A549 (cell line): Measurements from ENCODE around the gene POP5. TPM values are rescaled to one million over a fixed set of nuclear protein-coding genes. Genes with fewer than 3 reads are reported as not detected.
"Not testable (repeated sequence)": the region's sequence is repeated elsewhere in the genome, so short reads cannot be mapped to it uniquely, and the experiment has no call there.

Source experiments
- ATAC-seq, 2 experiments: fragments of 200-7000 bp in 1 of 2; fragments of >200 bp in 1 of 2; cut with Nextera tagmentation in 1 of 2; cut with Tn5 transposase in 1 of 2; 3 replicates each; pipeline versions ENCODE4 v1.8.0 to v1.9.1; 2018 to 2020; ENCODE audit warnings: mild to moderate bottlenecking in 1 of 2, moderate library complexity in 1 of 2
- CTCF ChIA-PET: fragments of 300-600 bp; sonication (Branson Sonifier 250); formaldehyde crosslinking; extraction: SDS; loops from one replicate; lab custom pipeline; 2021; ENCODE audit warnings: antibody characterized with exemption, inconsistent platforms; lab: Yijun Ruan, JAX
- POLR2A ChIA-PET: fragments of 350-600 bp; formaldehyde crosslinking; extraction: SDS; loops from one replicate; lab custom pipeline; 2021; ENCODE audit warnings: antibody characterized with exemption, inconsistent platforms; lab: Yijun Ruan, JAX
- DNase-seq, 2 experiments: peaks; one replicate each; pipeline versions ENCODE4 v3.0.0 to v3.0.0-alpha.2; 2011 to 2016; ENCODE audit warnings: low read depth in 1 of 2, low spot score in 1 of 2
- FAIRE-seq: peaks from 2 replicates; lab custom pipeline; 2011; peaks lifted over from hg19 to GRCh38; lab: Jason Lieb, UNC
- H3K27ac ChIP-seq, 2 experiments: fragments of >200 bp; sonication (Bioruptor Twin); formaldehyde crosslinking; 3 replicates each; pipeline ENCODE4 v1.5.1; 2016 to 2017
- H3K4me1 ChIP-seq: fragments of >200 bp; sonication (Bioruptor Twin); formaldehyde crosslinking; 3 replicates; pipeline ENCODE4 v1.6.1; 2016
- H3K4me2 ChIP-seq: fragments of >200 bp; sonication (Bioruptor Twin); formaldehyde crosslinking; 3 replicates; pipeline ENCODE4 v1.6.1; 2016
- H3K4me3 ChIP-seq: fragments of >200 bp; sonication (Bioruptor Twin); formaldehyde crosslinking; 3 replicates; pipeline ENCODE4 v1.5.1; 2016
- H3K9me3 ChIP-seq: fragments of >200 bp; sonication (Bioruptor Twin); formaldehyde crosslinking; 3 replicates; pipeline ENCODE4 v1.6.1; 2016
- BHLHE40 ChIP-seq: IDR thresholded peaks from 2 replicates; pipeline ENCODE4 v1.6.1; 2012; ENCODE audit warnings: low read depth, low read length, inconsistent platforms
- CBX2 ChIP-seq: fragments of 200-600 bp; sonication (generic); IDR thresholded peaks from 2 replicates; pipeline ENCODE4 v1.6.1; 2016; ENCODE audit warnings: low read depth, mild to moderate bottlenecking, borderline replicate concordance
- CBX8 ChIP-seq: fragments of 200-600 bp; sonication (generic); IDR thresholded peaks from 2 replicates; pipeline ENCODE4 v1.6.1; 2016
- CEBPB ChIP-seq, 2 experiments: fragments of >200 bp in 1 of 2; sonication (Bioruptor Twin) in 1 of 2; formaldehyde crosslinking in 1 of 2; IDR thresholded peaks; 2 replicates each; pipeline ENCODE4 v1.6.1; 2012 to 2016
- EP300 ChIP-seq, 2 experiments: fragments of >200 bp; sonication (Bioruptor Twin); formaldehyde crosslinking; IDR thresholded peaks; 2 replicates in 1 of 2; 3 replicates in 1 of 2; pipeline ENCODE4 v1.6.1; 2016 to 2017
- FOSL2 ChIP-seq, 2 experiments: fragments of 450-650 bp in 1 of 2; fragments of >200 bp in 1 of 2; sonication (Bioruptor Twin) in 1 of 2; formaldehyde crosslinking; IDR thresholded peaks; 2 replicates each; pipeline versions ENCODE4 v1.5.0 to v1.6.1; 2016 to 2020; ENCODE audit warnings: mild to moderate bottlenecking in 1 of 2, moderate library complexity in 1 of 2
- GATA3 ChIP-seq: IDR thresholded peaks from 2 replicates; pipeline ENCODE4 v1.6.1; 2012; ENCODE audit warnings: borderline replicate concordance
- HES2 ChIP-seq: fragments of >200 bp; sonication (Bioruptor Twin); formaldehyde crosslinking; IDR thresholded peaks from 2 replicates; pipeline ENCODE4 v1.6.1; 2016
- HEYL ChIP-seq: fragments of 250-450 bp; sonication (Bioruptor Pico); IDR thresholded peaks from 2 replicates; pipeline ENCODE4 v1.8.0; 2021; ENCODE audit warnings: mild to moderate bottlenecking, moderate library complexity
- HOXA7 ChIP-seq: fragments of 250-450 bp; sonication (Bioruptor Pico); IDR thresholded peaks from 2 replicates; pipeline ENCODE4 v1.5.0; 2020; ENCODE audit warnings: mild to moderate bottlenecking, moderate library complexity
- JUN ChIP-seq, 2 experiments: fragments of >200 bp; sonication (Bioruptor Twin); formaldehyde crosslinking; IDR thresholded peaks; 2 replicates in 1 of 2; 3 replicates in 1 of 2; pipeline ENCODE4 v1.6.1; 2016 to 2017
- KDM5A ChIP-seq: fragments of 200-600 bp; sonication (generic); IDR thresholded peaks from 2 replicates; pipeline ENCODE4 v1.6.1; 2016; ENCODE audit warnings: antibody characterized with exemption, mild to moderate bottlenecking
- MAX ChIP-seq: IDR thresholded peaks from 2 replicates; pipeline ENCODE4 v1.6.1; 2012
- MYC ChIP-seq: IDR thresholded peaks from 2 replicates; pipeline ENCODE4 v1.6.1; 2012; ENCODE audit warnings: mild to moderate bottlenecking, inconsistent platforms, low read length, improper control_type of control experiment, borderline replicate concordance
- NR3C1 ChIP-seq: fragments of >200 bp; sonication (Bioruptor Twin); formaldehyde crosslinking; IDR thresholded peaks from 3 replicates; pipeline ENCODE4 v1.6.1; 2017
- PHF8 ChIP-seq: fragments of 200-600 bp; sonication (generic); IDR thresholded peaks from 2 replicates; pipeline ENCODE4 v1.6.1; 2016; ENCODE audit warnings: low read depth, mild to moderate bottlenecking, antibody characterized with exemption, moderate library complexity, borderline replicate concordance
- POLR2A ChIP-seq: IDR thresholded peaks from 2 replicates; pipeline ENCODE4 v1.6.1; 2012; ENCODE audit warnings: mild to moderate bottlenecking, low read length
- POLR2AphosphoS2 ChIP-seq: conservative IDR thresholded peaks from 2 replicates; pipeline ENCODE4 v1.6.1; 2012; ENCODE audit warnings: low read length, improper control_type of control experiment, inconsistent platforms
- RARB ChIP-seq: fragments of 250-450 bp; sonication (Bioruptor Pico); IDR thresholded peaks from 2 replicates; pipeline ENCODE4 v1.8.0; 2021; ENCODE audit warnings: mild to moderate bottlenecking, moderate library complexity
- RFX5 ChIP-seq: fragments of 450-650 bp; IDR thresholded peaks from 2 replicates; pipeline ENCODE4 v1.7.1; 2014; ENCODE audit warnings: antibody characterized with exemption, mild to moderate bottlenecking, moderate library complexity
- SMC3 ChIP-seq: fragments of >200 bp; sonication (Bioruptor Twin); formaldehyde crosslinking; IDR thresholded peaks from 3 replicates; pipeline ENCODE4 v1.6.1; 2018; ENCODE audit warnings: inconsistent platforms
- SREBF2 ChIP-seq: fragments of 450-650 bp; IDR thresholded peaks from 2 replicates; pipeline ENCODE4 v1.6.1; 2014; ENCODE audit warnings: mild to moderate bottlenecking, moderate library complexity
- ZC3H11A ChIP-seq: fragments of 450-650 bp; IDR thresholded peaks from 2 replicates; pipeline ENCODE4 v1.6.1; 2014; ENCODE audit warnings: antibody characterized with exemption, mild to moderate bottlenecking
- WGBS: methylation state at CpG from one replicate; pipeline ENCODE4 v1.1.6; 2017; ENCODE audit errors: missing lambda C conversion rate; 5-methylcytosine and 5-hydroxymethylcytosine counted together
- polyA plus RNA-seq, 4 experiments: library from polyadenylated mRNA; depleted of rRNA in 3 of 4; stranded (reverse); fragments of >200 nt; fragmentation: RNase III in 1 of 4; extraction: RNeasy Plus Mini Kit Qiagen cat#74134 plus additional on column Dnase treatment in 1 of 4; gene quantifications; 2 replicates in 3 of 4; 3 replicates in 1 of 4; pipeline ENCODE4 v1.2.3, GENCODE V29; 2011 to 2017
- TF ChIP-seq, protein P1 (sequence below): fragments of 250-450 bp; sonication (Bioruptor Pico); IDR thresholded peaks from 2 replicates; pipeline ENCODE4 v1.5.0; 2021; ENCODE audit warnings: mild to moderate bottlenecking, moderate library complexity, borderline replicate concordance
- TF ChIP-seq, protein P2 (sequence below): IDR thresholded peaks from 2 replicates; pipeline ENCODE4 v1.6.1; 2012; ENCODE audit warnings: low read depth, borderline replicate concordance

POP5 gene
- polyA plus RNA-seq, 2 of the 4 experiments (the other 2 are of a cell fraction): 82.4 to 111 TPM

DNA sequence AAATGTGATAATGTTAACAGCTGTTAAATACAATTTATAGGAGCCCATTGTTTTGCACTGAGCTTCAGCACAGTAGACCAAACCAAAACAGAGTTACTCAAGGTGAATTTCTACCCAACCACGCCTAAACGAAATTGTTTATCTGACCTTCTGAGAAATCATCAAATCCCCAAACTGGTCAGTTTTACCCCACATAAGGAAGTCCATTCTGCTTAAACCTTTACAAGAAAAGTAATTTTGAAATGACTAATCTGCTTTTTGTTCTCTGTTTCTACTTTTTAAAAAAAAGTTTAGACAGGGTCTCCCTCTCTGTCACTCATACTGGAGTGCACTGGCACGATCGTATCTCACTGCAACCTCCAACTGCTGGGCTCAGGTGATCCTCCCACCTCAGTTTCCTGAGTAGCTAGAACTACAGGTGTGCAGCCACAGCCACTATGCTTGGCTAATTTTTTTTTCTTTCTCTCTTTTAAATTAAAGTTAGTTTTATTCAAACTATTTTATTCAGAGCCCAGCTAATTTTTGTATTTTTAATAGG, 48.4 kb downstream of the POP5 start:
- DNase-seq: no peak
- ChIA-PET POLR2A (no interaction called here), CTCF (interaction anchor here (1.0 kb wide), 1 partner anchor 114 kb away, joined by 3 read pairs; no protein-coding TSS in a partner anchor)
- H3K4me2 ChIP-seq: no peak overlapping the region
- H3K4me1 ChIP-seq: peaks cover 33% of the 10 kb centered on the region
- TF ChIP-seq NR3C1: no peak
- no peak for TF ChIP-seq RARB (CRISPR knock-in tag)
- no peak for TF ChIP-seq CEBPB (IDR thresholded peaks at IDR 0.05)
- TF ChIP-seq CBX2: no peak
- no peak for TF ChIP-seq CBX8
- no peak for TF ChIP-seq POLR2AphosphoS2
- FAIRE-seq: no peak
- no peak for ATAC-seq
- H3K4me3 ChIP-seq: no peak overlapping the region
- H3K27ac ChIP-seq: no peak overlapping the region
- 74% methylated on average over 4 of the region's 4 CpGs for WGBS
- no peaks in the 10 kb centered on the region for H3K9me3 ChIP-seq

DNA sequence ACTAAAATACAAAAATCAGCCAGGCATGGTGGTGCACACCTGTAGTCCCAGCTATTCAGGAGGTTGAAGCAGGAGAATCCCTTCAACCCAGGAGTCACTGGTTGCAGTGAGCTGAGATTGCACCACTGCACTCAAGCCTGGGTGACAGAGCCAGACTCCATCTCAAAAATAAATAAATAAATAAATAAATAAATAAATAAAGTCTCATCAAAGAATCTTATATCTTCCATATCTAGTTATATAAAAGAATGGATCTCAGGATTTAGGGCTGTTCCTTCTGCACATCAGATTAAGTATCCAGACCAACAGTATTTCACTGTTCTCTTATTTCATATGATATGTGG, 50.8 kb downstream of the POP5 start:
- H3K4me1 ChIP-seq: peaks cover 16% of the 10 kb centered on the region
- H3K9me3 ChIP-seq, ATAC-seq, FAIRE-seq, CTCF ChIA-PET, POLR2A ChIA-PET, DNase-seq: not testable (repeated sequence)
- peak overlapping the region; percentile 95 to 96; a peak in 4 of 6 replicates for H3K27ac ChIP-seq
- peak overlapping the region; percentile 77 for H3K4me2 ChIP-seq
- H3K4me3 ChIP-seq: peak overlapping the region; percentile 67; the same call in 1 of the 3 replicates

DNA sequence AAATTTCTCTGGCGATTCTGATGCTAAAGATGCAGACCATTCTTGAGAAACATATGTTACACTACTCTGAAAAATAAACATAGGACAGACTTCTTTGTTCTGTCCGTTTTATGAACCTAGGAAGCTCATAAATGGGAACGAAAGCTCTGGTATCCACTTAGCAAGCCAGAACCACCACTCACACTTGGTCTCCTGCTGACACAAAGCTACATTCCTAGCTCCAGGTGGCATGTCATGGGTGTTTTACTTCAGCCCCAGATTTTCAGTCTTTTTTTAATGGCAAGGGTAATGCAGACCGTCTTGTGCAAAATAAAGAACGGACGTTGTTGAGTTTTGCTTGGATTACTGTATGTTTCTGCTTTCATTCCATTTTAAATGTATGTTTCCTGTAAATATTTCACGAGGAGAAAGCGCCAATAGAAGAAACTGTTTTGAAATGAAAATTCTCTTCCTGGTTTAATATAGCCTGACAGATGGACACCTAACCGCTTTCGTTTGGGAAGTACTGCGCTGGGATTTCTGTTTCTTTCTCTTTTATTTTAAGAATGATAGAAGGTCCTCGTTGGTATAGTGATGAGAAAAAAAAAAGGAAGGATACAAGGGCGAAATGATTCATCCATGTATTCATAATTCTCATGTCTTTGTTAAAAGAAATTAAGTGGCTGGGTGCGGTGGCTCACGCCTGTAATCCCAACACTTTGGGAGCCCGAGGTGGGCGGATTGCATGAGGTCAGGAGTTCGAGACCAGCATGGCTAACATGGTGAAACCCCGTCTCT, 51.4 kb downstream of the POP5 start:
- CTCF ChIA-PET: interaction anchor here (0.6 to 2.0 kb wide), 6 partner anchors 8 to 206 kb away, joined by 3 to 5 read pairs (median 4); no protein-coding TSS in a partner anchor
- TF ChIP-seq POLR2A (no peak), HES2 (no peak), MYC (no peak), CEBPB (IDR thresholded peaks at IDR 0.05) (no peak), SREBF2 (no peak), RFX5 (no peak), BHLHE40 (no peak), SMC3 (no peak), JUN (IDR thresholded peaks at IDR 0.05) (no peak)
- Histone ChIP-seq H3K4me2 (peak overlapping the region; percentile 77), H3K27ac (peak overlapping the region; percentile 95 to 96), H3K4me1 (peaks cover 15% of the 10 kb centered on the region; the same call in 2 of the 3 replicates), H3K9me3 (no peaks in the 10 kb centered on the region), H3K4me3 (peak overlapping the region; percentile 67)
- no peak for FAIRE-seq
- POLR2A ChIA-PET: interaction anchor here (1.3 to 1.7 kb wide), 2 partner anchors 13 to 34 kb away, joined by 5 to 16 read pairs; partner anchors contain the start of gene DYNLL1
- peak; percentile 61 to 67 for DNase-seq
- ATAC-seq: peak; percentile 63 to 65; a peak in 4 of 6 replicates
- WGBS: 27% methylated on average over 19 of the region's 19 CpGs

DNA sequence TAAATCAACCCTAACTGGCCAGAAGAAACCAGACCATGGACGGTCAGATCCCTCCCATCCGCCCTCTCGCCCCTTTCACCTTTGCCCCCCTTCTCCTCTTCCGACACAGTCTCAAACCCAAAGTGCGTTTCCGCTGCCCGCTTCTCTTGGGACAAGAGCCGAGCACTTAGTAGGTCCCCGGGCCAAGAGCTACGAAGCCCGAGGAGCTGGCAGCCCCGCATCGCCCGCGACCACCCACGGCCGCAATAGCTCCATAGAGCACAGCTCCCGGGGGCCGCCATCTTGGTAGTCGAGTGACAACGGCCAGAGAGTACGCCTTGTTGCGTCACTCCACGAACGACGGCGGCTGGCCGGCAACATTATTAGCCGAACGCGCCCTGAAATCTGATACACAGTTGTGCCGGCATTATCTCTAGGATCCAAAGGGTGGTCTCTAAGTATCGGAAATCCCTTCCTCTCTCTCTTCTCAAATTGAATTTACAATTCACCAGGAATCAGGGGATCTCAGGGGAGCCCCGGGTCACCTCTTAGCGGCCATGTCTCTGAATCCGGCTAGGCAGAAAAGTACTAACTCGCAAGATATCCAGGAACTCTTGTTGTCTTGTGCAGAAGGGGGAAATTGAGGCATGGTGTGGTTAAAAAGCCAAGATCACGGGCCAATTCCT, 52.2 kb downstream of the POP5 start, which contains the start of gene COQ5:
TSS of gene COQ5 (minus strand) at position 298 of the 665 bp plus-strand sequence. CDS start at position 281, 17 bp downstream.
- Histone ChIP-seq H3K4me1 (peaks cover 15% of the 10 kb centered on the region; the same call in 2 of the 3 replicates), H3K4me2 (peak within 1 kb of the TSS; percentile 77), H3K4me3 (peak within 1 kb of the TSS; percentile 67), H3K27ac (peak within 1 kb of the TSS; percentile 95 to 96), H3K9me3 (no peaks in the 10 kb centered on the region)
- 2% methylated on average over 27 of the region's 38 CpGs for WGBS
- ATAC-seq (peak; percentile 94 to 97), DNase-seq (peak; percentile 74 to 88), FAIRE-seq (no peak)
- POLR2A ChIA-PET: interaction anchor here (1.0 to 1.7 kb wide), 7 partner anchors 9 to 52 kb away, joined by 3 to 16 read pairs (median 4); partner anchors contain the start of genes DYNLL1 and POP5
- CTCF ChIA-PET: interaction anchor here (0.7 to 2.0 kb wide), 7 partner anchors 9 to 206 kb away, joined by 3 to 4 read pairs (median 4); no protein-coding TSS in a partner anchor
- peak; percentile 84 for TF ChIP-seq KDM5A
- no peak for TF ChIP-seq HOXA7 (CRISPR knock-in tag)
- TF ChIP-seq MAX: peak; percentile 85
- TF ChIP-seq, protein P1, sequence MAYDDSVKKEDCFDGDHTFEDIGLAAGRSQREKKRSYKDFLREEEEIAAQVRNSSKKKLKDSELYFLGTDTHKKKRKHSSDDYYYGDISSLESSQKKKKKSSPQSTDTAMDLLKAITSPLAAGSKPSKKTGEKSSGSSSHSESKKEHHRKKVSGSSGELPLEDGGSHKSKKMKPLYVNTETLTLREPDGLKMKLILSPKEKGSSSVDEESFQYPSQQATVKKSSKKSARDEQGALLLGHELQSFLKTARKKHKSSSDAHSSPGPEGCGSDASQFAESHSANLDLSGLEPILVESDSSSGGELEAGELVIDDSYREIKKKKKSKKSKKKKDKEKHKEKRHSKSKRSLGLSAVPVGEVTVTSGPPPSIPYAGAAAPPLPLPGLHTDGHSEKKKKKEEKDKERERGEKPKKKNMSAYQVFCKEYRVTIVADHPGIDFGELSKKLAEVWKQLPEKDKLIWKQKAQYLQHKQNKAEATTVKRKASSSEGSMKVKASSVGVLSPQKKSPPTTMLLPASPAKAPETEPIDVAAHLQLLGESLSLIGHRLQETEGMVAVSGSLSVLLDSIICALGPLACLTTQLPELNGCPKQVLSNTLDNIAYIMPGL (CRISPR knock-in tag): peak; percentile 76
- no peak for TF ChIP-seq EP300 (IDR thresholded peaks at IDR 0.05)
- TF ChIP-seq POLR2A: peak; percentile 86
- peak; percentile 93 for TF ChIP-seq PHF8
- TF ChIP-seq CEBPB (IDR thresholded peaks at IDR 0.05): peak; percentile 85 to 97
- peak; percentile 68 for TF ChIP-seq GATA3
- TF ChIP-seq ZC3H11A: no peak
- 0 out of 2 replicates have a peak, but pooled peaks have one; percentile 27 for TF ChIP-seq RFX5
- TF ChIP-seq FOSL2 (IDR thresholded peaks at IDR 0.05): no peak
- peak; percentile 66 for TF ChIP-seq FOSL2 (CRISPR knock-in tag; IDR thresholded peaks at IDR 0.05)
- no peak for TF ChIP-seq HEYL
- TF ChIP-seq, protein P2, sequence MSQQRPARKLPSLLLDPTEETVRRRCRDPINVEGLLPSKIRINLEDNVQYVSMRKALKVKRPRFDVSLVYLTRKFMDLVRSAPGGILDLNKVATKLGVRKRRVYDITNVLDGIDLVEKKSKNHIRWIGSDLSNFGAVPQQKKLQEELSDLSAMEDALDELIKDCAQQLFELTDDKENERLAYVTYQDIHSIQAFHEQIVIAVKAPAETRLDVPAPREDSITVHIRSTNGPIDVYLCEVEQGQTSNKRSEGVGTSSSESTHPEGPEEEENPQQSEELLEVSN: peak; percentile 20; the same call in 1 of the 2 replicates
